Measurements from ENCODE around the gene AMMECR1. TPM values are rescaled to one million over a fixed set of nuclear protein-coding genes. Genes with fewer than 3 reads are reported as not detected.

The AMMECR1 gene
- total RNA-seq, 1 donor from 2014 or later: 19.3 TPM

DNA sequence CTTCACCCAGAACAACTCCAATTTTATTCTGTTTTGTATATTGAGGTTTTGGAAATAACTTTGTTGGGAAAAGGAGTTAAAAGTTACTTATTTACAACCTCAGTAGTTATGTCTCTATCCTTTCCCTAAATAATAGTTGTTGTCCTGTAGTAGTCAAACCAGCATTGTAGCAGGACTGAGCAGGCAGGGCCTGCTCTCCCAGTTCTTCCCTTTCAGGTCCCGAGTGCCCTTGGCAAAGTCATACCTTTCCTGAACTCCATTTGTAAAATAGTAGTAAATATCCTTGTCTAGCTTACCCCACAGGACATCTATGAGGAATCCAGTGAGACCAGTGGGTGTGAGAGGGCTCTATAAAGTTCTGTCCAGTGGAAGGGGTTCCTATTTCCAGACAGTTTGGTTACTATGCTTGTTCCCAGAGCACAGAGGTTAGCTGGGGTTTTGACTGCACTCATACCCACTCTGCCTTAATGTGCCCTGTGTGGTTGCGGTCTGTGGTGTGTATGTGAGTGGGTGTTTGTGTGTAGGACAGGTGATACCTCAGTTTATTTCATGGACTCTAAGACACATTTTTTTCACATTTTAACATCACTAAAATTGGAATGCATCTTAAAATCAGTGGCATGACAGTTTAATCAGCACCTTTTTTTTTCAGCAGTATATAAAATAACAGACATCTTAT is 136.3 kb downstream of the AMMECR1 start:
- Mint-ChIP-seq H3K4me3 (peak overlapping the region; percentile 12), H3K27me3 (no peaks in the 10 kb centered on the region), H3K9me3 (peaks cover 8% of the 10 kb centered on the region), H3K27ac (peak overlapping the region; percentile 91), H3K36me3 (peaks cover 33% of the 10 kb centered on the region), H3K4me1 (ENCODE audit: unreplicated experiment) (peaks cover 23% of the 10 kb centered on the region)
- TF ChIP-seq CTCF (conservative IDR thresholded peaks at IDR 0.05): no peak
- no peak for DNase-seq (ENCODE audit: extremely low spot score, unreplicated experiment)

DNA sequence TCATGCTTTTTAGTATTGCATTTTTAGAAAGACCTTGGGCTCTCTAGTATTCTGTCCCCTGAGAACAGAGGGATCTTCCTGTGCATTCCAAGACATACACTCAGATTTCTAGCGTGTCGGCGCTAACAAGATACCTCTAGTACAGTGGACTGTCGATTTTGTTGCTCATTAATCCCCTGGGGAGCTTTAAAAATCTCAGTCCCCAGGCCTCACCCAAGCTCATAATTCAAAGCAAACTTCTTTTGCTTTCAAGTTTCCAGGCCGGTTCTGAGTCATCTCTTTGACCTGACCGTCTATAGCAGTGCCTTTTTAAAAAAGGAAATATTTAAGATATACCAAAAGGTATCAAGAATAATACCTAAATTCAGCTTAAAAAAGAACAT is 137.0 kb downstream of the AMMECR1 start:
- H3K4me1 Mint-ChIP-seq (ENCODE audit: unreplicated experiment): peaks cover 23% of the 10 kb centered on the region
- peaks cover 33% of the 10 kb centered on the region for H3K36me3 Mint-ChIP-seq
- no peaks in the 10 kb centered on the region for H3K27me3 Mint-ChIP-seq
- DNase-seq (ENCODE audit: extremely low spot score, unreplicated experiment): no peak
- peak overlapping the region; percentile 91 for H3K27ac Mint-ChIP-seq
- H3K9me3 Mint-ChIP-seq: peaks cover 9% of the 10 kb centered on the region
- no peak for TF ChIP-seq CTCF (conservative IDR thresholded peaks at IDR 0.05)
- H3K4me3 Mint-ChIP-seq: peak overlapping the region; percentile 55

GRCh38 chrX:110180176-110180927 is 137.5 kb downstream of the AMMECR1 start:
- no peak for TF ChIP-seq CTCF (conservative IDR thresholded peaks at IDR 0.05)
- peaks cover 28% of the 10 kb centered on the region for H3K36me3 Mint-ChIP-seq
- H3K4me1 Mint-ChIP-seq (ENCODE audit: unreplicated experiment): peaks cover 23% of the 10 kb centered on the region
- peaks cover 4% of the 10 kb centered on the region for H3K9me3 Mint-ChIP-seq
- H3K27me3 Mint-ChIP-seq: no peaks in the 10 kb centered on the region
- no peak for DNase-seq (ENCODE audit: extremely low spot score, unreplicated experiment)
- H3K4me3 Mint-ChIP-seq: peak overlapping the region; percentile 55
- peak overlapping the region; percentile 91 for H3K27ac Mint-ChIP-seq

DNA sequence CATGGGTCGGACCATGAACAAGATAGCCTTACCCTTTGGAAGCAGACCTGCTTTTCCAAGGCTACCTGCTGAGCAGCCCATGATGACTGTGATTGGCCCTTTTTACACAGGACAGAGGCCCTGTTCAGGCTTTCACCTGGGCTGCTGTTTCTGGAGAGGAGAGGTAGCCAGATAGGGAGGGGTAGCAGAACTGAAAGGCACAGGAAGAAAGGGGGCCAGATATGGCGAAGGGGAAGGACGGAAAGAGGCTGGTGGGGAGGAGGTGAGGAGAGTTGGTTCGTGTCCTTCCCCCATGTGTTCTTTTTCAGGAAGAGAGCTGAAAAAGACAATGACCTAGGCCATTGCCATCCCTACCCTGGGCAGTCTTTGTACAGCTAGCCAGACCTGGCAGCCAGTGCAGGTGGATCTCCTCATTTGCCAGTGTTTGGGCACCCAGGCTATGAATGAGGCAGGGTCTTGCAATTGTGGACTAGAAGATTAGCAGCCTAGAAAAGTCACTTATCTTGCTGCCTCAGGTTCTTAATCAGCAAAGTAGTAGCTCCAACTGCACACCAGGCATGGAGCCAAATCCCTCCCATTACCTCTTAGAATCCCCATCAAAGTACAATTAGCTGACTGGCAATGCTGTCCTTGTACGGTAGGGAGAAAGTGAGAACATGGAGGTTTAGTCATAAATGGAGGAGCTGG is 139.6 kb downstream of the AMMECR1 start:
- H3K27ac Mint-ChIP-seq: no peak overlapping the region
- DNase-seq (ENCODE audit: extremely low spot score, unreplicated experiment): no peak
- peaks cover 23% of the 10 kb centered on the region for H3K4me1 Mint-ChIP-seq (ENCODE audit: unreplicated experiment)
- no peaks in the 10 kb centered on the region for H3K27me3 Mint-ChIP-seq
- peaks cover 28% of the 10 kb centered on the region for H3K36me3 Mint-ChIP-seq
- peaks cover 8% of the 10 kb centered on the region for H3K9me3 Mint-ChIP-seq
- no peak for TF ChIP-seq CTCF (conservative IDR thresholded peaks at IDR 0.05)
- no peak overlapping the region for H3K4me3 Mint-ChIP-seq

GRCh38 chrX:110175696-110176095 is 142.2 kb downstream of the AMMECR1 start:
- DNase-seq (ENCODE audit: extremely low spot score, unreplicated experiment): no peak
- Mint-ChIP-seq H3K4me3 (no peak overlapping the region), H3K27me3 (no peaks in the 10 kb centered on the region), H3K27ac (no peak overlapping the region), H3K4me1 (ENCODE audit: unreplicated experiment) (peaks cover 7% of the 10 kb centered on the region), H3K9me3 (peaks cover 8% of the 10 kb centered on the region), H3K36me3 (peaks cover 40% of the 10 kb centered on the region)
- no peak for TF ChIP-seq CTCF (conservative IDR thresholded peaks at IDR 0.05)
